HG02759 (cell line): ENCODE results near the gene WASF3.

Experiments
- ATAC-seq: cut with Tn5 transposase; IDR thresholded peaks from one replicate; pipeline ENCODE4 v1.9.1; 2021; ENCODE audit warnings: mild to moderate bottlenecking, moderate library complexity; ENCODE audit not compliant: unreplicated experiment

WASF3 gene

GRCh38 chr13:26541678-26542568 lies 15.6 kb upstream of the WASF3 start:
- ATAC-seq: no peak

- ATAC-seq: no peak
Observed at GRCh38 chr13:26544707-26545106, 12.8 kb upstream of the WASF3 start.

GRCh38 chr13:26548205-26548765 lies 9.2 kb upstream of the WASF3 start:
- ATAC-seq: no peak

- ATAC-seq: no peak
Observed at GRCh38 chr13:26549713-26550112, 7.8 kb upstream of the WASF3 start.

- ATAC-seq: no peak
Observed at GRCh38 chr13:26551255-26551860, 6.1 kb upstream of the WASF3 start.

- no peak for ATAC-seq
Observed at GRCh38 chr13:26555413-26555812, 2.1 kb upstream of the WASF3 start.

- peak; percentile 26 for ATAC-seq
Observed at GRCh38 chr13:26557051-26557392, 461 bp upstream of the WASF3 start.

GRCh38 chr13:26558074-26558805 lies 757 bp downstream of the WASF3 start:
- ATAC-seq: no peak

- no peak for ATAC-seq
Observed at GRCh38 chr13:26558987-26559386, 1.5 kb downstream of the WASF3 start.

- no peak for ATAC-seq
Observed at GRCh38 chr13:26560456-26560855, 3.0 kb downstream of the WASF3 start.

- ATAC-seq: no peak
Observed at GRCh38 chr13:26561067-26561466, 3.6 kb downstream of the WASF3 start.

GRCh38 chr13:26561651-26562511 lies 4.4 kb downstream of the WASF3 start:
- no peak for ATAC-seq

- no peak for ATAC-seq
Observed at GRCh38 chr13:26562512-26562890, 5.0 kb downstream of the WASF3 start.

- no peak for ATAC-seq
Observed at GRCh38 chr13:26563713-26564112, 6.2 kb downstream of the WASF3 start.

GRCh38 chr13:26568132-26568815 lies 10.8 kb downstream of the WASF3 start:
- no peak for ATAC-seq

- ATAC-seq: no peak
Observed at GRCh38 chr13:26571518-26571917, 14.0 kb downstream of the WASF3 start.

- ATAC-seq: no peak
Observed at GRCh38 chr13:26575244-26575643, 17.8 kb downstream of the WASF3 start.

- no peak for ATAC-seq
Observed at GRCh38 chr13:26579580-26579979, 22.1 kb downstream of the WASF3 start.

- ATAC-seq: no peak
Observed at GRCh38 chr13:26583662-26584061, 26.2 kb downstream of the WASF3 start.

- ATAC-seq: no peak
Observed at GRCh38 chr13:26584713-26585112, 27.2 kb downstream of the WASF3 start.
